NOMO-1 treated with dmso at 0.1 percent for 144 hours (cell line): ENCODE data around the gene IQSEC3.

Experiments used
- DNase-seq: peaks from one replicate; lab custom pipeline; 2025; ENCODE audit not compliant: unreplicated experiment; lab: John Stamatoyannopoulos, UW

Gene IQSEC3

DNA sequence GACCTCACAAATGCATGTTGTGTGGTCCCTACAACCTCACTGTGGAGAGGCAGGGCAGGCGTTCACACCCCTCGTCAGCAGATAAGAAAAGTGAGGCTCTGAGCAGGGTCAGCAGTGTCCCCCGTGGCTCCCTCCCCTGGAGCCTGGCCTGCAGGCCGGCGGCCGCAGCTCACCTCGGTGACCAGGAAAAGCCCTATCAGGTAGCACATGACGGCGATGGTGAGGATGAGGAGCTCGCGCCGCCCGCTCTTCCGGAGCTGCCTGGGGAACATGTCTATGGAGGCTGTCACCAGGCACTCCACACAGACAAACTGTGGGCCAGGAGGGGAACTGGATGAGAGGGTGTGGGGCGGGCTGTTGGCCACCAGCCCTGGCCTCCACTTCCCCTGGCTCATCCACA is 129.4 kb downstream of the IQSEC3 start:
- DNase-seq = no peak

DNA sequence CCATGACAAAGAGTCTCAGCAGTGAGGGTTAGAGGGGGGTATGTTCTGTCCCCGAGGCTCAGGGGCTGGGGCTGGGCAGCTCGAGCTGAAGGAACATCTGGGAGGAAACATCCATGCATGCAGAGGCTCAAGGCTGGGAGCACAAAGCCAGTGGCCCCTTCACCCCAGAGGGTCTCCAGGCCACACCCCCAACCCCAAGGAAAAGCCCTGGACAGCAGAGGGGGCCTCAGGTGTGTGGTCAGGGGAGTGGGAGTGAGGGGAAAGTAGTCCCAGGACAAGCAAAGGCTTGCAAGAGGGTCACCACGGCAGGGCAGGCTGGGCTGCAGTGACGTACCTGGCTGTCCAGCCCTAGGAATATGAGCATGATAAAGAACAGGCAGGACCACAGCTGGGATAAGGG is 129.9 kb downstream of the IQSEC3 start:
- DNase-seq = no peak

GRCh38 chr12:197347-197746 is 130.8 kb downstream of the IQSEC3 start:
- DNase-seq = no peak

DNA sequence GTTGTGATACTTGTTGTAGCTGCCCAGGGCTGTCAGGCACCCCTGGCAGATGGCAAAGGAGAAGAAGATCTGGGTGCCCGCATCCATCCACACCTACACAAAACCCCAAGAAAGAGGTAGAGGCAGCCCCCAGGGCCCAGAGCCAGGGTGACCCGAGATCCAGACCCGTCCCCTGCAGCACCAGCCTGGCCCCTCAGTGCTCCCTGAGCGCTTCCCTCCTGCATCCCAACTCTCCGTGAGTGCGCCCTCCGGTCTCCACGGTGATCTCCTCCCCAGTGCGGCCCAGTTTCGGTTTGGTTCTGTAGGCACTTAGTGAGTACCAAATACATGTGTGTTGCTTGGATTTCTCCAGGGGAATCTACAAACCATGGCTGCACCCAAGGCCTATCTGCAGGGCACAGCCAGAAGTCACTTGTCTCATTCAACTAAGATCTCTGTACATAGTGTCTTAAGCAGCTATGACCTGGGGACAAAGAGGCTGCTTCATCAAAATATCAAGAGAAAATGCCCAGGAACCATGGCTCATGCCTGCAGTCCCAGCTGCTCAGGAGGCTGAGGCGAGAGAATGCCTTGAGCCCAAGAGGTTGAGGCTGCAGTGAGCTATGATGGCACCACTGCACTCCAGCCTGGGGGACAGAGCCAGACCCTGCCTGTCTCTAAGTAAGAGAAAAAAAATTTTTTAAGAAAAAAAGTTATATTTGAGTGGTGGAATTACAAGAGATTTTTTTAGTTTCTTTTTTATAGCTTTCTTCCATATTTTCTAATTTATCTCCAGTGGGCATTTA is 131.5 kb downstream of the IQSEC3 start:
- DNase-seq = no peak

- no peak for DNase-seq
These were observed 132.1 kb downstream of the IQSEC3 start for GRCh38 chr12:198705-199104.

- DNase-seq = no peak
These were observed 134.8 kb downstream of the IQSEC3 start for GRCh38 chr12:201361-201760.

GRCh38 chr12:202081-202731 is 135.6 kb downstream of the IQSEC3 start:
- no peak for DNase-seq

- no peak for DNase-seq
These were observed 136.5 kb downstream of the IQSEC3 start for GRCh38 chr12:203074-203461.

GRCh38 chr12:203462-204260 is 137.1 kb downstream of the IQSEC3 start:
- DNase-seq = no peak

DNA sequence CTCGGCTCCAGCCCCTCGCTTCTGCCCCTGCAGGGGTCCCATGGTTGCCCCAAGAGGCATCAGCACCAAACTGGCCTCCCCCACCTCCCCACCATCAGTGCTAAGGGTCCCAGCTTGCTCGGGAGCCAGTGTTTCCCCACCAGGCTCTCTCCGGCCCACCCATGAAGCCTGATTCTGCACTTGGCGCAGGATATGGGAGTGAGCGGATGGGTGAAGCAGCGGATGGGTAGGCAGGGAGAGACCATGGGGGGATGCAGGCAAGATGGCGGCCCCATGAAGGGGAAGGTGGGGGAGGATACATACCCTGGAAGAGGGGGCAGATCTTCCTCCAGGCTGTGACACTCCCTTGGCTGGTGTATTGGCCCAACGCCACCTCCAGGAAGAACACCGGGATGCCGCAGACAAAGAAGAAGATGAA is 137.7 kb downstream of the IQSEC3 start:
- DNase-seq = no peak

DNA sequence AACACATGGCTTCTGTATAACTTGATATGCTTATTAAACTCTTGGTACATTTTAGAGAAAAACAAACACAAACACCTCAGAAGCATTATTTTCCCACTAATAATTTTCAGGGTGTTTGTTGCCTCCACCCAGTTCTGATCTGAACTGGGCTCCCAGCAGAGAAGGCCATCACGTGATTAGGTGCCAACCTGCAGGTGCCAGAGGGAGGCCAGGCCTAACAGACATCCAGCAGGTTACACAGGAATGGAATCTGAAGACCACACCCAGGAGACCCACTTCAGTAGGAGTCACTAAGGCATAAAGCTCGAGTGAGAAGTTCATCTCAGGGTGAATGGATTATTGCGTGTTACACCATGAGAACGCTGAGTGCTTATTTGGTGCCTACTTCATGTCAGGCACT is 138.5 kb downstream of the IQSEC3 start:
- DNase-seq = no peak

- DNase-seq = no peak
These were observed 140.3 kb downstream of the IQSEC3 start for GRCh38 chr12:206746-207440.

DNA sequence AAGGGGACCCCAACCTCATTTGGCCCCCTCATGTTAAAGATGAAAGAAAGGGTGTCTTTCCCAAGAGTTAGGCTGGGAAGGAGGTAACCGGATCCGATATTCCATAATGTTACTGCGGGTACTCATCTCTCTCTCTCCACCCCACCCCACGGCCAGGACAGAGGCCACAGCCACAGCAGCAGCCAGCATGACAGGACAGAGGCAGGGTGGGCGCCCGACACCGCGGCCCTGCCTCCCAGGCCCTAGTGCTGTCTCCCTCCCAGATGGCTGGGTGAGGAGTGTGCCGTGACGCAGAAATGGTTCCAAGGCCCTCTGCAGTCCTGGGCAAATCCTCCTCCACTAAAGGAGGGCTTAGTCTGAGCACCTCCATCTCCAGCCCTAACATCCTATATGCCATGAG is 141.2 kb downstream of the IQSEC3 start:
- no peak for DNase-seq

DNA sequence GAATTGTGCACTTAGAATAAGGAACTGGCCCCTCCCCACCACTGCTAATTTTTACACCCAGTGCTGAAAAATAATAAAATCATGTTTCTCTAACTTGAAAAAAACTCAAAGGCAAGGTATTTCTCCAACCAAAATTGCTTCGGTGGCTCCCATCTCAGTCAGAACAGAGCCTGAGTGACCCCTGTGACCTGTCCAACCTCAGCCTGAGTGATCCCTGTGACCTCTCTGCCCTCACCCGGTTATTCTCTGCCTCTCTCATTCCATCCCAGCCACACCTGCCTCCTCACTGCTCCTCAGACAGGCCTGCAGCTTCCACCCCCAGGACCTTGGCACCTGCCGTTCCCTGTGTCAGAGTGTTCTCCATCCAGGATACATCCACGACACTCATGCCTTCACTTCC is 142.2 kb downstream of the IQSEC3 start:
- DNase-seq = no peak

GRCh38 chr12:209246-209645 is 142.7 kb downstream of the IQSEC3 start:
- DNase-seq = no peak

- DNase-seq = no peak
These were observed 143.3 kb downstream of the IQSEC3 start for GRCh38 chr12:209851-210250.

DNA sequence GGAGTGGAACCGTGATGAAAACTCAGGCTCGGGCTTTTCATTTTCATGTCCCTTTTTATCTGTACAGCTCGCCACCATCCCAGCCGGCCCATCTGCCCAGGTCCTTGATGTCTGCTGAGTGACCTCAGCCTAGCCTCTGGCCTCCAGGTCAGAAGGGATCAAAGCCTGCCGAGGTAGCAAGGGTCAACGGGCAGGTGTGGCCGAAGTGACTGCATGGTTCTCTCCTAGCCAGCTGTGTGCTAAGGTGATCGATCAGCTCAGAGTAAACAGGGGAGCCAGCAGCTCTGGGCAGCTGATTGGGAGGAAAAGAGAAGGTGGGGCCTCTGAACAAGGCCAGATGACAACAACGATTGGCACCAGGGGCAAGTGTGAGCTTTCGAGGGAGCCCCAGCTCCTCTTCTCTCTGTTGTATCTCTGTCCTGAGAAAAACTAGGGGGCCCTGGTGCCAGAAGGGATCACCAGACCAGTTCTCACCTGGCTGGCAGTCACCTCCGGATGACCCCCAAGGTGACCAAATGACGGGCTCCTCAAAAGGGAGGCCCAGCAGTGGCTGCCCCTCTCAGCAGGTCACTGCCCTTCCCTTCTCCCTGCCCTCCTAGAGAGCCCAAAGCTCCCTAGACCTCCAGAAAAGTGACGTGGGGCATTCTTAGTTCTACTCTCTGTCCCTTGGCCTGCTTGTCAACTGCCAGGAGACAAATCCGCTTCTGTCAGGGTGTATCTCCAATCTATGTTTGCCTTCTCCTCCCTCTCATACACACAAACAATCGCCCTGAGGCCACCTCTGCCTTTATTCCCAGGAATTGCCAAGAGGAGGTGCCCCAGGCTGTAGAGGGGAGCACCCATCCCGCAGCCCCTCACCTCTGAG is 143.9 kb downstream of the IQSEC3 start:
- no peak for DNase-seq

DNA sequence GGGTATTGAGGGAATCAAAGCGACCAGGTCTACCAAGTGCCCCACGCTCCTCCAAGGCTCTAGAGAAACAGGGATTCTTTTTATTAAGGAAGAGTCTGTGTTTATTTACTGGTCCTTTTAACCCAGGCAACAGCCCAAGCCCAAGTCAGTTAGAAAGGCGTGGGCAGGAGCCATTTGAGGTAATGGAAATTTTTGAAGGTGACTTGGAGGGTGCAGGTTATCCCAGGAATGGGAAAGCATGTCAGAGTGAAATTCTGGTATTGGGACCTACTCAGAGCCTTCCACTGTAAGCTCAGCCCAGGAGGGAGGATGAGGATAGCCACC is 144.5 kb downstream of the IQSEC3 start:
- DNase-seq = no peak

GRCh38 chr12:211639-212414 is 145.3 kb downstream of the IQSEC3 start:
- DNase-seq = no peak

- DNase-seq = peak; percentile 28
These were observed 145.8 kb downstream of the IQSEC3 start for GRCh38 chr12:212415-212714.
